Esophagus squamous epithelium (tissue), 4 donors: ENCODE results near the gene UNKL.

Experiments
- POLR2A ChIP-seq, 4 donors: fragments of 450-650 bp; IDR thresholded peaks; one replicate each; pipeline ENCODE4 v1.6.1; 2017; ENCODE audit warnings: antibody characterized with exemption in 4 of 4, mild to moderate bottlenecking in 4 of 4, moderate library complexity in 3 of 4
- TF ChIP-seq, protein P1 (sequence below), 6 experiments: fragments of 450-650 bp in 4 of 6; fragments of 200-600 bp in 2 of 6; sonication (generic) in 2 of 6; IDR thresholded peaks; one replicate each; pipeline ENCODE4 v1.5.1; 2016 to 2019; ENCODE audit warnings: antibody characterized with exemption in 6 of 6, mild to moderate bottlenecking in 4 of 6, moderate library complexity in 4 of 6

DNA sequence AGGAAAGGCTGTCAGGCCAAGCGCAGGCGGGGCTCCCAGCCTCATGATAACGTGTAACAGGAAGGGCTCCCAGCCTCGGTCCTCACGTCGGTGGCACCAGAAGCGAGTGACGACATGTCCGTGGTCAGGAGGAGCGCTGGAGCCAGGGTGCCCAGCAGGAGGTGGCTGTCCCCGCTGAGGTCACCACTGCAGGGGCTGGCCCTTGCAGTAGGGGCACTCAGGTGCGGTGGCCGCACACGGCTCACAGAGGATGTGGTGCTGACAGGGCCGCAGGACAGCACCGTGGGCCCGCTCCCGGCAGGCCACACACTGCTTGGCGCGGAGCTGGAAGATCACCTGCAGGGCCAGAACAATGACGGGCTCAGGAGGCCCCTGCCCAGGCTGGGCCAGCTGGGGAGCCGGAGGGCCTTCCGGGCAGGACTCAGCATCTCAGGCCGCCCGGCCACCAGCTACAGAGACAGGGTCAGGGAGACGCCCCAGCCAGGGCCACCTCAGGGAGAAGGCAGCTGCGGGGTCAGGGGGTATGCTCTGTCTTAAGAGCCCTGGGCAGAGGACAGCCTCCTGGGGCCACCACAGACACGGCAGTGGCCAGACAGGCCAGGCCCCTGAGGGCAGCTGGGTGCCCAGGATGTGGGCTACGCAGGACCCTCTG, 48.3 kb downstream of the UNKL start:
- TF ChIP-seq, protein P1, sequence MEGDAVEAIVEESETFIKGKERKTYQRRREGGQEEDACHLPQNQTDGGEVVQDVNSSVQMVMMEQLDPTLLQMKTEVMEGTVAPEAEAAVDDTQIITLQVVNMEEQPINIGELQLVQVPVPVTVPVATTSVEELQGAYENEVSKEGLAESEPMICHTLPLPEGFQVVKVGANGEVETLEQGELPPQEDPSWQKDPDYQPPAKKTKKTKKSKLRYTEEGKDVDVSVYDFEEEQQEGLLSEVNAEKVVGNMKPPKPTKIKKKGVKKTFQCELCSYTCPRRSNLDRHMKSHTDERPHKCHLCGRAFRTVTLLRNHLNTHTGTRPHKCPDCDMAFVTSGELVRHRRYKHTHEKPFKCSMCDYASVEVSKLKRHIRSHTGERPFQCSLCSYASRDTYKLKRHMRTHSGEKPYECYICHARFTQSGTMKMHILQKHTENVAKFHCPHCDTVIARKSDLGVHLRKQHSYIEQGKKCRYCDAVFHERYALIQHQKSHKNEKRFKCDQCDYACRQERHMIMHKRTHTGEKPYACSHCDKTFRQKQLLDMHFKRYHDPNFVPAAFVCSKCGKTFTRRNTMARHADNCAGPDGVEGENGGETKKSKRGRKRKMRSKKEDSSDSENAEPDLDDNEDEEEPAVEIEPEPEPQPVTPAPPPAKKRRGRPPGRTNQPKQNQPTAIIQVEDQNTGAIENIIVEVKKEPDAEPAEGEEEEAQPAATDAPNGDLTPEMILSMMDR (IDR thresholded peaks at IDR 0.05) = no peak
- no peak for TF ChIP-seq POLR2A (IDR thresholded peaks at IDR 0.05)
